HEK293T (cell line): Measurements from ENCODE around the gene FAM171A1.
A peak's percentile ranks its signal among the peaks of the same experiment; 100 is the strongest.

Source experiments
- CTCF ChIA-PET: fragments of 350-600 bp; formaldehyde crosslinking; extraction: SDS; loops from one replicate; lab custom pipeline; 2021; ENCODE audit warnings: antibody characterized with exemption, inconsistent platforms; lab: Yijun Ruan, JAX
- POLR2A ChIA-PET: fragments of 350-600 bp; formaldehyde crosslinking; extraction: SDS; loops from one replicate; lab custom pipeline; 2020; ENCODE audit warnings: antibody characterized with exemption, inconsistent platforms; lab: Yijun Ruan, JAX
- DNase-seq: peaks from one replicate; pipeline ENCODE4 v3.0.0; 2012; ENCODE audit warnings: mixed read lengths; ENCODE audit errors: extremely low spot score
- ARNT ChIP-seq: fragments of 450-650 bp; IDR thresholded peaks from 2 replicates; pipeline ENCODE4 v1.6.1; 2017; ENCODE audit warnings: mild to moderate bottlenecking
- BHLHE40 ChIP-seq: fragments of 450-650 bp; IDR thresholded peaks from 2 replicates; pipeline ENCODE4 v1.6.1; 2016; ENCODE audit warnings: mild to moderate bottlenecking, moderate library complexity, borderline replicate concordance
- CTBP1 ChIP-seq: fragments of 450-650 bp; IDR thresholded peaks from 2 replicates; pipeline ENCODE4 v1.6.1; 2016; ENCODE audit warnings: borderline replicate concordance
- FOXA1 ChIP-seq: fragments of 450-650 bp; IDR thresholded peaks from 2 replicates; pipeline ENCODE4 v1.6.1; 2016; ENCODE audit warnings: mild to moderate bottlenecking
- FOXK2 ChIP-seq: fragments of 450-650 bp; IDR thresholded peaks from 2 replicates; pipeline ENCODE4 v1.6.1; 2016; ENCODE audit warnings: mild to moderate bottlenecking
- FOXM1 ChIP-seq: fragments of 450-650 bp; IDR thresholded peaks from 2 replicates; pipeline ENCODE4 v1.6.1; 2017; ENCODE audit warnings: mild to moderate bottlenecking, borderline replicate concordance
- HDGF ChIP-seq: fragments of 450-650 bp; IDR thresholded peaks from 2 replicates; pipeline ENCODE4 v1.6.1; 2017; ENCODE audit warnings: antibody characterized with exemption, borderline replicate concordance
- L3MBTL2 ChIP-seq: fragments of 450-650 bp; conservative IDR thresholded peaks from 2 replicates; pipeline ENCODE4 v1.6.1; 2016; ENCODE audit warnings: mild to moderate bottlenecking
- LEF1 ChIP-seq: fragments of 450-650 bp; IDR thresholded peaks from 2 replicates; pipeline ENCODE4 v1.6.1; 2017; ENCODE audit warnings: mild to moderate bottlenecking, borderline replicate concordance
- NFRKB ChIP-seq: fragments of 450-650 bp; IDR thresholded peaks from 2 replicates; pipeline ENCODE4 v1.6.1; 2016; ENCODE audit warnings: mild to moderate bottlenecking, moderate library complexity
- TARDBP ChIP-seq: fragments of 450-650 bp; IDR thresholded peaks from 2 replicates; pipeline ENCODE4 v1.6.1; 2016
- ZNF384 ChIP-seq: fragments of 450-650 bp; IDR thresholded peaks from 2 replicates; pipeline ENCODE4 v1.6.1; 2016

The FAM171A1 gene

DNA sequence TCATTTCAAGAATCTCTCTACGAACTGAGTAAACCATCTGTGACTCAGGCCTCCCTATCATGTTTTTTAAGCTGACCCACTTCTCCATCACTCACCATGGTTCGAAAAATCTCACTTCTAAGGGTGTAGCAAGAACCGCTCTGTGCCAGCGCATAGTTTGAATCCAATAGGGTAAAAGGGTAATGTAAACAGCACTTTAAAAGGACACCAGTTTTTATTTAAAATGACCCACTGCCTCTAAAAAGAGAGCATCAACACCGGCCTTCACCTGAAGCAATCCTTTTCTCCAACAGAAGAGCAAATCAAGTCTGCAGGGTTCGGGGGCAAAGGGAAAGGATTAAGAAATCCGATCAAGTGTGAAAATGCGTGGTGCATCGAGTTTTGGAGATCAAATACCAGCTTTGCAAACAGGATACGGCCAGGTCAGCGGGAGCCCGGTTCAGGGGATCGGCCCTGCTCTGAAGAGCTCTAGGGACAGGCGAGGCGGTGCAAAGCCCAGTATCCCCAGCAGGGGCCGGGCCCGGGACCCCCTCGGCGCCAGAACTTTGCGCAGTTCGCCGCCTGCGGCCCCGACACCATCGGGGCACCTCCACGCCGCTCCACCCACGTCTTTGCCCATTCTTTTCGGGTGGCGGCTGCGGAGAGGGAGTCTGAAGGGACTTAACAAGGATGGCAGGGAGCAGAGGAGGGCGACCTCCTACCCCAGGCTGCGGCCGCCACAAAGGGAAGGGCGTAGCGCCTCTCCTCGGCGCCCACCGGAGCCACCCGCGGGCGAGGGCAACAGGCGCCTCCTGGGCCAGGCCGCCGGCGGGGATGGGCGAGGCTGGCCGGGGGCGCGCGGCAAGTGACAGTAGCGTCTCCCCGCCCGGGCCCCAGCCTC lies 203.4 kb downstream of the FAM171A1 start:
- peak; percentile 49 for DNase-seq
- CTCF ChIA-PET: interaction anchor here (0.6 to 1.1 kb wide), 5 partner anchors 17 to 261 kb away, joined by 3 to 4 read pairs (median 3); no protein-coding TSS in a partner anchor
- POLR2A ChIA-PET: interaction anchor here (0.6 to 1.0 kb wide), 5 partner anchors 21 to 73 kb away, joined by 3 read pairs; partner anchors contain the start of gene RPP38
- TF ChIP-seq NFRKB (no peak), FOXK2 (no peak), ARNT (no peak), FOXA1 (no peak)

DNA sequence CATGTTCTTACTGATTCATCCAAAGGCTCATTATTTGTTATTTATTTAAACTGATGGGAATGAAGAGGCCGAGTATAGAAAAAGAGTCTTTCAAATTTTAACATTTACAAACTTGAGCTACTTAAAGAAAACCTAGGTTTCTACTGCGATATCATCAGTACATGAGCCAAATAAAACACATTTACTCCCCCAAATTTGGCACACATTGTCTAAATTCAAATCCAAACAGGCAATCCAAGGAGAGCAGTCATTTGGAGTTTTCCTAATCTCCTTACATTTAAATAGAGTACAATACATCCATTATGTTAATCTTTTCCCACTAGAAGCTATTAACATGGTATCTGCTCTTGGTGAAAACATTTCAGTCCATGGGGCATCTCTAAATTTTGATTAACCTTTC lies 204.8 kb downstream of the FAM171A1 start:
- TF ChIP-seq NFRKB (no peak), HDGF (no peak)
- ChIA-PET POLR2A (interaction anchor here (0.7 to 1.0 kb wide), 2 partner anchors 19 to 72 kb away, joined by 3 read pairs; no protein-coding TSS in a partner anchor), CTCF (no interaction called here)
- no peak for DNase-seq

DNA sequence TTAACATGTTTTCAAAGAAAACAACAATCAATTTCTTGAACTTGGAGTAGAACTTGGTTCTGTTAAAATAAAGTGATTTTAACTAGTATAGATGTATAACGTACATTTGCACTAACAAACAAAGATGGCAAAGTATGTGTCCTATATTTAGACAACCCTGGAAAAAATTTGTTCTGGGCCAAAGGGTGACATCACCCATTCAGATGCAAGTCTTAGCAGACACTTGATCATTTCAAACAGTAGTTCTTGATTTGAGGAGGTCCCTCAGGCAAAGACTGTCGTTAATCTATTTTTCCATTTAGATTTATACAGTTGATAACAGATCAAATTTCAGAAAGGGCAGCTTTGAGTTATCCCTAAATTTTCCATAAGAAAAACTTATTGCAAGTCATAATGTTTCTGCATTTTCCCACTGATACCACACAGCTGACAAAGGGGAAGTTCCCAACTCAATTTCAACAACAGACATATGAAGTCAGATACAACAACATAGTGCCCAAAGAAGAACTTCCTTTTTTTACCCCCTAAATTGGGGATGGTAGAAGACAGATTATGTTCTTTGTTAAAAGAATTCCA lies 207.7 kb downstream of the FAM171A1 start:
- no peak for DNase-seq
- POLR2A ChIA-PET: no interaction called here
- TF ChIP-seq BHLHE40 (no peak), FOXA1 (no peak), FOXK2 (no peak), CTBP1 (no peak), ARNT (no peak), FOXM1 (no peak), NFRKB (no peak), L3MBTL2 (no peak), ZNF384 (no peak), HDGF (no peak), LEF1 (no peak), TARDBP (no peak)
- CTCF ChIA-PET: no interaction called here
